GM21528 (cell line): ENCODE data around the gene MATN4.

ENCODE experiments used
- ATAC-seq: cut with Tn5 transposase; IDR thresholded peaks from one replicate; pipeline ENCODE4 v1.9.1; 2021; ENCODE audit warnings: mild to moderate bottlenecking, moderate library complexity; ENCODE audit not compliant: unreplicated experiment, low FRiP score

The MATN4 gene

DNA sequence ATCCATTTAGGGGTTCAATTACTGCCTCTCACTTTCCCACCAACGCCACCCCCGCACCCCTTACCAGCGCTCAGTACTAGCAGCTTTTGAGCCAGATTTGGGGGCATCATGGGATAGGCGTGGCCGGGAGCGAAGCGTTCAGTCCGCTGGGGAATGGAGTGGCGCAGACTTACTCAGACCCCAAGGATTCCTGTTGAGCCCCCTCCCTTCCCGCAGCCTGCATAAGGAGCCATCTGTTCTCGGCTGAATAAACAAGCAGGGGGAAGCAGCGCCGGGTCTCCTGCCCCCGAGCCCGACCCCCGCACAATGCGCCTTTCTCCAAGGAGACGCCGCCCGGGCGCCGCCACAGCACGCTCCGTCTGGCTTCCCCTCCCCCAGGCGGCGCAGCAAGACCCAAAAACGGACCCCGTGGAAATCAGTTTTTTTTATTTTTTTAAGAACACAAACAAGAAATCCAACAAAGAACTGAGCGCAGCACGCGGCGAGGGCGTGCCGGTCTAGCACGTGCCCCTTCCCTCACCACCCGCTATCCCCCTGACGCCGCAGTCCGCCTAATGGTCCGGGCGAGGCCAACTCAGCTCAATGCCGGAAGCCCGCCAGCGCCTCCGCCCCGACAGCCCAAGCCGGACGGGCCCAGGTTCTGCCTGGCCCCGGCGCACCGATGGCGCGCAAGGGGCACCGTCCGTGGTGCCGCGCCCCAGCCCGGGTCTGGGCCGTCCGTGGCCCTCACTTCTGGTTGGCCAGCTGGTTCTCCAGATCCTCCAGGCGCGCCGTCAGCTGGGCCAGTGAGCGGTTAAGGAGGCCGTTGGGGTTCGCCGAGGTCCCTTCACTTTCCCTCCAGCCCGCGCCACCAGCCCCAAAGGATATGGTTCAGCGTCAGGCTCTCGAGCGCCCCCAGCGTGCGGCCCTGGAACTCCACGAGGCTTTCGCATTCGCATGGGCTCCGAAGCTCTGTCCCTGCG is 14.8 kb downstream of the MATN4 start:
- ATAC-seq: no peak

DNA sequence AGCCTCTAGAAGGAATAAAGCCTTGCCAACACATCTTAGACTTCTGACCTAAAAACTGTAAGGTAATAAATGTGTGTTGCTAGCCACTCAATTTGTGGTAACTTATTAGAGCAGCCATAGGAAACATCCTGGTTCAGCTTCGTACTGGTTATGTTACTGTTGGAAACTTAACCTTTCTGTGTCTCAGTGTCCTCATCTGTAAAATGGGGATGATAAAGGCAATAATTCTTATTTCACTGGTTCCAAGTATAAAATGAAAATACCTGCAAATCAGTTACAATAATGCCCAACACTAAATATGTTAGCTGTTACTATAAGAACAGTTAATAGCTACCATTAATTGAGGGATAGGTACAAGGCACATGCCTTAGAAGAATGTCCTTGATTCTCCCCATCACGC is 15.8 kb downstream of the MATN4 start:
- ATAC-seq: no peak

DNA sequence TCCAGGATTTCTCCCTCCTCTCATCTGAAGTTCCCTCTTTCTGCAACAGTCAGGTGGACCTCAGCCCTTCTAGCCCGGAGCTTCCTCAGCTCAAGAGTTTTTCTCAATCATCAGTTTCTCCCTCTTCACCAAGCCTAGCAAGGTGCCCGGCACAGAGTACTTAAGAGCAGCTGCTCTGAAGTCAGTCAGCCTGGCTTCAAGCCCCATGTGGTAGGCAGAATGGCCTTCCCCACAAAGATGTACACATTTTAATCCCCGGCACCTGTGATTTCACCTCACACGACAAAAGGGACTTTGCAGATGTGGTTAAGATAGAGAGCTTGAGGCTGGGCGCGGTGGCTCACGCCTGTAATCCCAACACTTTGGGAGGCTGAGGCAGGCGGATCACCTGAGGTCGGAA is 16.6 kb downstream of the MATN4 start:
- ATAC-seq: no peak

DNA sequence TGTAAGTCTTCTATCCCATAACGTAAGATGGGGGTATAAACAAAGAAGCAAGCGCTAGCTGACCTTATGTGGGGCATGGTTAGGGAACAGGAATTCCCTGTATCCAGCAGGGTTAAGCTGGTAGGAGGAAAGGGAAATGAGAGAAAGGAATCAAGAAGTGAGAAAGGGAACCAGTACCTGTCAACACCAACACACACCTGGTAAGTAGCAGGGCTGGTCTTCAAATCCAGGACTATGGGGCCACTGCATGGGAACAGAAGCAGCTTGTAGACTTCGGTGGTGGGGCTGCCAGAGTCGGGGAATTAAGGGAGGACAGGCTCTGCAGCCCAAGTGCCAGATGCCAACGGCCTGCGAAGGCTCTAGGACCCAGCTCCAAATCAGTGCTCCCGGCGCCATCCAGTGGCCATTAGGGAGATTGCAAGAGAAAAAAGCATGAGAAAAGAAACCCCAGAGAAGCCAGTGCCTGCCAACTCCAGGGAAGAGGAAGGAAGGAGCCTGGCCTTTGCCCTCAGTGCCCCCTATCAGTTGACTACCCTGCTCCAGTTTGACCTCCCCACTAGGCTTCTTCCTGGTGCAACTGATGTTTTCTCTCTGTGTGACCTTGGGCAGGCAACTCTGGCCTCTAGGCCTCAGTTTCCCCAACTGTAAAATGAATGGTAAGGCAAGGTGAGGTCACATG is 17.3 kb downstream of the MATN4 start:
- no peak for ATAC-seq

DNA sequence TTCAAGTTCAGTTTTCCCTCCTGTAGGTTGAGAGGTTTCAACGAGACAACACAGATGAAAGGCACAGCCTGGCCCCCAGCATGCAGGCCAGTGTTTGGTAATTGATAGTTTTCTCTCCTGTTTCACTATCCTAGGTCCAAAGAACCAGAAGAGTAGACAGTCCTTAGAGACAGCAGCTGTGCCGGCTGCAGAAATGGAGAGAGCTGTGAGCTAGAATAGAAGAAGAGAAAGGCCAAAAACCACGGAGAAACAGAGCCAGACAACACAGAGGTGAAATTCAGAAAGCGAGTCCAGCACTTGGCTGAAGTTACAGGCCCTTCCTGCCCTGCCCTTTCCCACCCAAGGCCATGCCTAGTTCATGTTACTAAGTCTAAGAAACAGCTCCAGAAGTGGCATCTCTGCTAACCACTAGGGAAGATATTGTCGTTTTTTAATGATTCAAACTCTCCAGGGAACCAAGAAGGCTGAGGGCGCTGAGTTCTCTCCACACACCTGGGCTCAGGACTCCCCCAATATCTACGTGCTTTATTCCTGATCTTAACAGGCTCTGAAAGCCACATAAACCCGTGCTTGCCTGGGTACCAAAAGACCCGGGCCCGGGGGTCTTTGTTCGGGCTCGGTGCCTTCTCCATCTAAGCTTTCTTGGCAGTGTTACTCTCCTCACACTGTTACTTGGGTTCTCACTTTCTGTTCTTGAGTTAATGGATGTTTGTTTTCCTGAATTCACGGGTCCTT is 18.0 kb downstream of the MATN4 start:
- no peak for ATAC-seq

DNA sequence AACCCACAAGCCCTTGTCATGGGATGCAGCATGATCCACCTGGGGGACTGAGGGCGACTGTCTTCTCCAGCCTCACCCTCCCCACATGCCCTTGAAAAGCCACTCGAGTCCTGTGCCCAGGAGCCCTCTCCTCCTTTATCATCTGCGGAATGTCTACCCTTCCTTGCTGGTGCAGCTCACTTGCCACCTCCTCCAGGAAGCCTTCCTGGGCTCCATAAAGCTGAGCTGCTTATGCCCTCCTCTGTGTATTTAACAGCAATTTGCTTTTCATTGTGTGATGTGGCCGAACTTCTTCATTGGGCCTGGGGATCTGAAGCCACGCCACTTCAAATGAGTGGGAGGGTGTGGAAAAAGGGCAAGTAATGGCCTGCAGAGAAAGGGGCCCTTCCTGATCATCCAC is 19.2 kb downstream of the MATN4 start:
- ATAC-seq: no peak

DNA sequence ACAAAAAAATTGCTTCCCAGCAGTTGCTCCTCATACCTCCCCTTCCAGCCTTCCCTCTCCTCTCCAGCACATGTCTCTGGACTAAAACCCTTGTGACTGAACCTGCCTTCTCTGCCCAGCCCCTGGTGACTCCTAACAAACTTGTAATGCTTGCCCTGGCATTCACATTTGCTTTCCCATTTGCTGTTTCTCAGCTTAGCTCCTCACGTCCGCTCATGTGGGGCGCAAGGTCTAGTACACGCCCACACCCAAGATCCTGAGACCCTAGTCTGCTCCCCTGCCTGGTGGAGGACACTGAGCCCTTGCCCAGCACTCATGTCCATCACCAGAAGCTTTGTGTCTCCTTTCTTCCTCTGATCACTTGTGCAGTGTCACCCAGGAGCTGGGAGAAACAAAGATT is 19.7 kb downstream of the MATN4 start:
- no peak for ATAC-seq

DNA sequence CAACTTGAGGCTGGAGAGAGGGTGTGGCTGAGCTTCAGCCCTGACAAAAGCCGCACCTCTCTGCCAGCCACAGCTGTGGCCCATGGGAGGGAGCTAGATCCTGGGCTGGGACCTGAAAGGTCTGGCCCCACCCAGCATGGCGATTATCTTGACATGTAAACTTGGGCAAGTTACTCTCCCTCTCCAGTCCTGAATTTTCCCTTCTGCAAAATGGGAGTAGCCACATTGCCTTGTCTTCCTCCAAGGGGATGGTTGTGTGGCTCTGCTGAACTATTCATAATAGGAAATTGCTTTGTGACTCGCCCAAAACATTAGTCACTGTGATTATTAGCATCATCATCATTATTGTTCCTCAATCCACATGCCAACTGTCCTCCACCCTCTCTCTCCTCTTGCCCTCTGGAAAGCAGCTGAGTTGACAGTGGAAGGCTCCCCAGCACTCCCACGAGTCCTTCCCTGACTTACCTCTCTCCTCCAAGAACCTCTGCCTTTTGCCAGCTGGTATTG is 24.5 kb downstream of the MATN4 start:
- no peak for ATAC-seq

DNA sequence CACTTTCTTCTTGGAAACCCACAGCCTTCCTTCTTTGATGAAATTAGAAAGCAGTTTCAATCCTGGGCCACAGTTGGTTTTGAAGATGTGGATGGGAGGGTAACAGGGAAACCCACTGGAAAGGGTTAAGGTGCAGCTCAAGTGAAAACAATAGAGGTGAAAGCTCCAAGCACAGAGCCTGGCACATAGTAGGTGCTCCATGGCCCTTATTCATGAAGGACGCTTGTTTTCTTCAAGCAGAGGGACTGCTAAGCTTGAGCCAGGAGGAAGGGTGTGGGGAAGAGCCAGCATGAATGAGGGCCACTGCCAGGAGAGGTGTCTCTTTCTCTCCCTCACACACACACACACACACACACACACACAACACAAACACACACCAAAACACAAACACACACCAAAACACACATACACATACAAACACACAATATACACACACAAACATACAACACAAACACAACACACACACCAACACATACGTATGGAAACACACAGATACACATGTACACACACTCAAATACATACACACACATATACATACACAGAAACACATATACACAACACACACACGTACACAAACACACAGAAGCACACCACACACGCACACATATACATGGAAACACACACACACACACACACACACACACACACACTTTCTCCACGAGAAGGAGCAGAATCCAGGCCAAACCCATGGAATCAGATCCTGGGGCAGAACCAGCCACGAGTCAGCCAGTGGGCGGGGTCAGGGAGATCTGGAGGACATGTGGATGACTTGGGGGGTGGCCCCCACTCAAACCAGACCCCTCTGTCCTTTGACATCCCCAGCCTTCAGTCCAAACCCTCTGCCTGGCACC is 25.2 kb downstream of the MATN4 start:
- ATAC-seq: no peak

DNA sequence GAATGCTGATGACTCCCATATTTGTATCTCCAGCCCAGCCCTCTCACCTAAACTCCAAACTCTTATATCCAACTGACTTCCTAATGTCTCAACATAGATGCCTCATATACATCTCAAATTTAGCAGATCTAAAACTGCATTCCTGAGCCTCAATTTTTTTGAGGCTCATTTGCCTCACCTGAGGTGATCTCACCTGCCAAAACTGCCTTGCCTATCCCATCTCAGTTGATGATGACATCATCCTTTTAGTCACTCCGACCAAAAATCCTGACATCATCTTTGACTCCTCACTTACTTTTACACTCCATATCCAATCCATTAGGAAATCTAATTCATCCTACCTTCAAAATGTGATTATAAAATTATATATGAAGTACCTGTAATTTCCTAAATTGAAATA is 28.1 kb downstream of the MATN4 start:
- no peak for ATAC-seq

DNA sequence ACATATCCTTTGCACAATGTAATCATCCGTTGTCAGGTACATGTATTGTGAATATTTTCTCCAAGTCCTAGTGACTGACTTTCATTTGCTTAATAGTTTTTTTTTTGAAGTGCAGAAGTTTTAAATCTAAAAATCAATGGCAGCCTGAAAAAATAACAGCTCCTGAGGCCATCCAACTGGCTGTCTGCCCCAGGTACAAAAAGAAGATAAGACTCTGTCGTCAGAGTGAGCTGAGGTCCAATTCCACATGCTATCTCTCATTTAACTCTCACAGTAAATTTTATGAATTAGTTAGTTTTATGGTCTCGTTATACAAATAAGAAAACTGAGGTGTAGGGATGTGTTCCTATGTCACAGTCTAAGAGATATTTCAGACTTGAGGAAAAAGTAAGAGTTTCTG is 32.8 kb downstream of the MATN4 start:
- no peak for ATAC-seq

DNA sequence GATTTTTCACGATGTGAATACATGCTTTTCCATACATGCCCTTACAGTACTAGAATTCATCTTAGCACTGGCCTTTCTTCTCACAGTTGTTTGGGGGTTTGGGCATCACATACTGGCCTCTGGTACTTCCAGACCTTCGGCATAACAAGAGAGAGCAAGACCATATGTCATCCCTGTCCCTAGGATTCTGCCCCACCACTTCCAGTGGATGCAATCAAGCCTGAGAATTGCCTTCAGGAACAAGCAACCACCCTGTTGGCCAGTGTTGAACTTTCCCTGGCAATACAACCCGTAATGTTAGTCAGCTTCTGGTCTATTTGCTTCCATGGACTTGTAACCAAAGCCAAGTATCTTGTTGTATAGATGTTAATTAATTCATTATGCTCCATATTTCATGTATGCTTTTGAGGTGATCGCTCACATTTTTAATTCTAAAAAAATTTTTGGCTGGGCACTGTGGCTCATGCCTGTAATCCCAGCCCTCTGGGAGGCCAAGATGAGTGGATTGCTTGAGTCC is 38.3 kb downstream of the MATN4 start:
- no peak for ATAC-seq

DNA sequence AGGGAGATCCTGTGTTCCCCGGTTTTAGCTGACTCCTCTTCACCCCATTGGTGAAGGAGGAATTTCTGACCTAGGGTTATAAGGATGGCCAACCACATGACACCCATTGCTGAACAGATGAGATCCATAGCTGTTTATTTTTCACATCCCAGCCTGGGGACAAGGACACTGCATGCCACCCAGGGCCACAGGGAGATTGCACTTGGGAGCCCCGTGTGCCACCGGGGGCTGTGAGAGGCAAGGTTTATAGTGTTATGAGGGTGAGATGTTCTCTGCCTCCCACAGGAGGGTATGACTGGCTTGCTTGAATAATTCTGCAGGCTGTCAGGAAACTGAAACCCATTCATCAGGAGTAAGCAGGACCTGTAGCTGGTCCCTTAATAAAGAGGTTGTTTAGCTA is 39.0 kb downstream of the MATN4 start:
- ATAC-seq: no peak

DNA sequence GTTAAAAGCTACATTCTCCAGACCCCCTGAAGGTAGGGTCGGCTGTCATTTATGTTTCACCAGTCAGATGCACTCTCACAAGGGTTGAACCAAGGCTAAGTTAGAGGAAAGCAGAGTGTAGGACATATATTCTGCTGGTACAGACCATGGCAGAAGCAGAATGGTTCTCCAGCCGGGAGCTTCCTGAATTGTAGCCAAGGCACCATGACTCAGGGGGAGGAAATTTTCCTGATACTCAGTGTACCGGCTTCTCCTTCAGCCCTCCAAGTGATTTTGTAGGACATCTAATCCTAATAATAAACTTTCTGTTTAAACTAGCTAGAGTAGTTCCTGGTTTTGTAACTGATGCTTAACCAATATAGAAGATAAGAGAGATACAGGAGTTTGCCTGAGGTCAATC is 39.6 kb downstream of the MATN4 start:
- no peak for ATAC-seq

DNA sequence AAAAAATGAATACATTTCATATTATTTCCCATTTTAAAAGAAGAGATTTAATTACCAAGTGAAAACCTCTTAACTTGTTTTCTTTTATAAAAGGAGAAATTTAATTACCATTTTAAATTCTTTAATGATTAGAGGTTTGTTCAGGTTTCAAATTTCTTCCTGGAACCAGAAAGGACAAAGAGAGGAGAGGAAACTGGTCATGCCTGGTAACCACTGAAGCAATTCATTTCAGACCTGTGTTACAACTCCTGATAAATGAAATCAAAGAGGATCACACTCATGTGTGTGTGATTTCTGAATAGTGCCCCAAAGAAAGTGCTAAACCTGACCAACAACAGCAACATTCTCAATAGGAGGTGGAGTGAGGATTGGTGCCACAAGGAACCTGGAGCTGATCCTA is 41.1 kb downstream of the MATN4 start:
- no peak for ATAC-seq

DNA sequence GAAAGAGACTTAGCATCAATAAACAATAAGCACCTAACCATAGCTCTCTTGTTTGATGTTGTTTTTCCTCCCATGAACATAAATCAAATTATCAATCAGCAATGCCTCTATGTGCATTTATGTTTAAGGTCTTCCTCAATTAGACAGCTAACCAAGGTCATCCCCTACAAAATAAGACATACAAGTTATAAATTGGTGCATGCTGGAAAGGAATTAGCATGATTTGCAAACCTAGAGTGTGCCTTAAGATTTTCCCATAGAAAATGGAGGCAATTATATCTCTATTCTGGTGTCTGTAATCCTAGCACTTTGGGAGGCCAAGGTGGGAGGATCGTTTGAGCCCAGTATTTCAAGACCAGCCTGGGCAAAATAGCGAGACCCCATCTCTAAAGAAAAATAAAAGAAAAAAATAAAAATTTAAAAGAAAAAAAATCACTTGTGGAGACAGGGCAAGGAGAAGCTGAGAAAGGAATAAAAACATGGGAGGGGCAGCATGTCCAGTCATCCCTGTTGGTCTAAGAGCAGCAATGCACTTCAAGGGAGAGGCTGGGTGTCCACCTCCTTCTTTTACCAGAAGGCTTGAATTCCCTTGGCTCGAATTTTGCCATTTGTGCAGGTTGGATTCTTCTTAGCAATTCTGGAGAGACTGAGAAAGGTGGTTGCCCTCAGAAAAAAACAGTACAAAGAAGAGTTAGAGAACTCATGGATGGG is 44.4 kb downstream of the MATN4 start:
- no peak for ATAC-seq

DNA sequence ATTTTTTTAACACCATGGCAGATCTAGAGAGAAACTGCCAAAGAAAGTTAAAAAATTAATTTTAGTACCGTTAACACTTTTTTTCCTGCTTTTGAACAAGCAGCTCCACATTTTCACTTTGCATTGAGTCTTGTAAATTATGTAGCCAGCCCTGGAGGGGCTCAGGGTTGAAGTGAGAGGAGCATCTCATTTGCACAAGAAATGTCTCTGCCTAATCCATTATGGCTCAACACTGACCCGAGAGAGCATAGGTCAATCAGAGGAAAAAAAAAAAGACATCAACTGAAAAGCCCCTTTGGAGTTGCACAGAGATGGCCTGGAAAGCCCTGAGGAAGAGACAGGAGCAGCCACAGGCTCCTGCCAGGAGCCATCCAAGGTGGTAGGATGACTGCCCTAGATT is 49.4 kb downstream of the MATN4 start:
- no peak for ATAC-seq

DNA sequence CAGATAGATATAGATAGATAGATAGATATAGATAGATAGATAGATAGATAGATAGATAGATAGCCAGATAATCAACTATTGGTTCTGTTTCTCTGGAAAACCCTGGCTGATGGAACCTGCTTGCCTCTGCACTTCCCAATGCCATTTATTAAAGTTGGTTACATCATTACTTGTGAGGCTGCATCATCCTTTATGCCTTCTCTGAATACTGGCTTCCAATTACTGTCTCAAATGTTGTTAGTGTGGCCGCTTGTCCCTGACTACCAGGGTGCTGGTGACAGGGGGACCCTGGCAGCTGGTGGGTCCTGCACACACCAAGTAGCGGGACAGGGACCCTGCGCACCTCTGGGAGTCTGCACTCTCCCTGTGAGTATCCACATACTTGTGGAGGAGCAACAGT is 49.8 kb downstream of the MATN4 start:
- ATAC-seq: no peak

DNA sequence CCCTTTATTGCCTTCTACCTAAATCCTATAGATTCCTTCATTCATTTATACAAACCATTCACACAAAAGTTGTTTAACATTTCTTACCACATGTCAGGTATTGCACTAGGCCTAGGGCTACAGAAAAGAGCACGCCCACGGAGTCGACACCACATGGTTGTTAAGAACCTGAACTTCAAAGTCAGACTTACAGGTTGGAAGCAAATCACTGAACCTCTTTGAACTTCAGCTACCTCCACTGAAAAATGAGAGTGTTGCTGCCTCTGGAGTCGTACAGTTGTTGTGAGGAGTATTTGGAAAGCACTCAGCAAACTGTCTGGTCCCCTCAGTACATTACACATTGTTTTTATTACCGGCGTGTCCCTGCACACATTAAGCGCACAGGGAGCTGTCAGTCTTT is 50.4 kb downstream of the MATN4 start:
- no peak for ATAC-seq
